Stimulated activated CD4-positive, alpha-beta T cell treated with anti-CD3 and anti-CD28 coated beads, Interleukin-12 subunit alpha, Interleukin-12 subunit beta, amount 100 ng/mL, for 48 hours (primary cell): Measurements from ENCODE around the gene NT5DC3.
"Not testable (repeated sequence)": the region's sequence is repeated elsewhere in the genome, so short reads cannot be mapped to it uniquely, and the experiment has no call there.

Experiments
- DNase-seq, 3 donors: peaks; one replicate each; pipeline ENCODE4 v3.0.0-alpha.2; 2020; ENCODE audit warnings: low read depth in 2 of 3, low spot score in 1 of 3

Gene NT5DC3

GRCh38 chr12:103810111-103810510, 30.9 kb downstream of the NT5DC3 start:
- DNase-seq: no peak

GRCh38 chr12:103809639-103810038, 31.4 kb downstream of the NT5DC3 start:
- not testable (repeated sequence) for DNase-seq

GRCh38 chr12:103809154-103809553, 31.9 kb downstream of the NT5DC3 start:
- DNase-seq: no peak

GRCh38 chr12:103808239-103808880, 32.7 kb downstream of the NT5DC3 start:
- no peak for DNase-seq

- DNase-seq: no peak
These were observed 33.3 kb downstream of the NT5DC3 start for GRCh38 chr12:103807561-103808238.

- DNase-seq: no peak
These were observed 34.2 kb downstream of the NT5DC3 start for GRCh38 chr12:103806803-103807202.

GRCh38 chr12:103805655-103806360, 35.2 kb downstream of the NT5DC3 start:
- no peak for DNase-seq

GRCh38 chr12:103803847-103804246, 37.2 kb downstream of the NT5DC3 start:
- no peak for DNase-seq

GRCh38 chr12:103802586-103802886, 38.5 kb downstream of the NT5DC3 start:
- no peak for DNase-seq

- no peak for DNase-seq
These were observed 39.1 kb downstream of the NT5DC3 start for GRCh38 chr12:103801709-103802585.

GRCh38 chr12:103799857-103800771, 40.9 kb downstream of the NT5DC3 start:
- DNase-seq: no peak

- no peak for DNase-seq
These were observed 41.6 kb downstream of the NT5DC3 start for GRCh38 chr12:103799504-103799856.

- DNase-seq: no peak
These were observed 42.4 kb downstream of the NT5DC3 start for GRCh38 chr12:103798586-103798985.

GRCh38 chr12:103794309-103795213, 46.5 kb downstream of the NT5DC3 start:
- DNase-seq: no peak

- DNase-seq: no peak
These were observed 47.5 kb downstream of the NT5DC3 start for GRCh38 chr12:103793512-103794045.

GRCh38 chr12:103793046-103793445, 48.0 kb downstream of the NT5DC3 start:
- DNase-seq: no peak

GRCh38 chr12:103791350-103791920, 49.6 kb downstream of the NT5DC3 start:
- DNase-seq: no peak

GRCh38 chr12:103786201-103786600, 54.8 kb downstream of the NT5DC3 start:
- DNase-seq: no peak
